ENCODE results near the gene SLC13A3. TPM values are rescaled to one million over a fixed set of nuclear protein-coding genes. Genes with fewer than 3 reads are reported as not detected.

The SLC13A3 gene
- total RNA-seq, 1 experiment from 2014 or later = 1.3 TPM

DNA sequence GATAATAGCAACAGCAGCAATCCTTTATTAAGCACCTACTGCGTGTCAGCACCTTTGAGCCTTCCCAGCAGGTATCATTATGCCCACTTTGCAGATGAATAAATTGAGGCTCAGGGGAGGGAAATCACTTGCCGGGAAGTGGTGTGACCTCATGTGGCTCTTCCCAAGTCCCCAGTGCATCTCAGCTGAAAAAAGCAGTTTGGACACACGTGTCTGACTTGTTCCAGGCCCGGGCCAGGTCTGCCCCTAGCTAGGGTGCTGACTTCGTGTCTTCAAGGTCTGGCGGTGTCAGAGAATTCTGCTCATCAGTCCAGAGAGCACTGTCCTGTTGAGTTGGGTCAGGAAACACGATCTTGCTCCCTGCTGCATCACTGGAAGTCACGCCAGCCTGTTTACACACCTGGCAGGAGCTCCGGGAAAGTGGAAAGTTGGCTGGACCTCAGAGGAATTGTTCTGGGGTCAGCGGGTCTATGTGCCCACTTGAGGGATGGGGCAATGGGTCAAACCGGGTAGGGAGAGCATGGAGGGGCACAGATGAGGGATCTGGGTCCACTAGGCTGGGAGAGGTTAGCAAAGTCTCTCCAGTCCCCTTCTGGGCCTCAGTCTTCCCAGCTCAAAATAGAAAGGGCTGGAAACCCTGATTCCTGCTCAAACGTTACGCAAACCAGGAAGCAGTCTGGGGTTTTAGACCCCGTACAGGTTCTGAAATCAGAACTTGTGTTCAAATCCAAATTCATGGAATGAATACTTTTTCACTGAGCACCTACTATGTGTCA, 10.5 kb downstream of the SLC13A3 start:
- H3K4me3 ChIP-seq (ENCODE audit: low read depth, low read length, poor library complexity, severe bottlenecking) = no peak overlapping the region
- intact Hi-C loops (cut with micrococcal nuclease; ENCODE audit: unreplicated experiment) = no loop called here
- POLR2A ChIA-PET (ENCODE audit: low non-redundant PET) = no interaction called here
- H3K27me3 ChIP-seq (replicated peaks; ENCODE audit: insufficient read depth, low read depth, low read length, poor library complexity) = no peaks in the 10 kb centered on the region
- CTCF ChIA-PET = no interaction called here
- no peak overlapping the region for H3K27ac ChIP-seq (ENCODE audit: low read depth, low read length, poor library complexity, severe bottlenecking)
- BruUV-seq (replicated peaks) = no TSS peak
- no peaks in the 10 kb centered on the region for H3K9me3 ChIP-seq (ENCODE audit: low read depth, low read length, poor library complexity, severe bottlenecking)
- TF ChIP-seq EZH2 (IDR thresholded peaks at IDR 0.05; ENCODE audit: borderline replicate concordance, low read depth, low read length, poor library complexity, severe bottlenecking) = no peak
- TF ChIP-seq, protein P1, sequence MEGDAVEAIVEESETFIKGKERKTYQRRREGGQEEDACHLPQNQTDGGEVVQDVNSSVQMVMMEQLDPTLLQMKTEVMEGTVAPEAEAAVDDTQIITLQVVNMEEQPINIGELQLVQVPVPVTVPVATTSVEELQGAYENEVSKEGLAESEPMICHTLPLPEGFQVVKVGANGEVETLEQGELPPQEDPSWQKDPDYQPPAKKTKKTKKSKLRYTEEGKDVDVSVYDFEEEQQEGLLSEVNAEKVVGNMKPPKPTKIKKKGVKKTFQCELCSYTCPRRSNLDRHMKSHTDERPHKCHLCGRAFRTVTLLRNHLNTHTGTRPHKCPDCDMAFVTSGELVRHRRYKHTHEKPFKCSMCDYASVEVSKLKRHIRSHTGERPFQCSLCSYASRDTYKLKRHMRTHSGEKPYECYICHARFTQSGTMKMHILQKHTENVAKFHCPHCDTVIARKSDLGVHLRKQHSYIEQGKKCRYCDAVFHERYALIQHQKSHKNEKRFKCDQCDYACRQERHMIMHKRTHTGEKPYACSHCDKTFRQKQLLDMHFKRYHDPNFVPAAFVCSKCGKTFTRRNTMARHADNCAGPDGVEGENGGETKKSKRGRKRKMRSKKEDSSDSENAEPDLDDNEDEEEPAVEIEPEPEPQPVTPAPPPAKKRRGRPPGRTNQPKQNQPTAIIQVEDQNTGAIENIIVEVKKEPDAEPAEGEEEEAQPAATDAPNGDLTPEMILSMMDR (conservative IDR thresholded peaks at IDR 0.05; ENCODE audit: low read depth, low read length) = no peak
- DNase-seq (ENCODE audit: low spot score) = no peak
- no peaks in the 10 kb centered on the region for H3K36me3 ChIP-seq (ENCODE audit: insufficient read depth, low read length, poor library complexity, severe bottlenecking)
- H3K4me1 ChIP-seq (ENCODE audit: insufficient read depth, low read length, poor library complexity, severe bottlenecking) = no peaks in the 10 kb centered on the region

DNA sequence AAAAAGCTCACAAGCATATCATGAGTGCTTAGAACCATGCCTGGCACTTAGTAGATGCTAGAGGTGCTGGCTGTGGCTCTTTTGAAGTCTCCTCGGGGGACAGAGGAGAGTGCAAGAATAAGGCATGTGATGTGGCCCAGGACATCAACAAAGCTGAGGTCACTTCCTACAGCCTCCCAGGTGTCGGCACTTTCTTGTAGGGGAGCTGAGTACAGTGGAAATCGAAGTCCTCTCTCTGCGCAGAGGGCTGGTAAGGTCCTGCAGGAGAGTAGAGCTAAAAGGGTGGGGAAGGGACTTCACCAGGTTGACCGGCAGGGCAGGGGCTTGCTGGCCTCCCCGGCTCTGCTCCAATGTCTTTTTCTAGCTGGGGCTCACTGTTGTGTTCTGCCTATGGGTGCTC, 11.2 kb downstream of the SLC13A3 start:
- TF ChIP-seq, protein P1 (conservative IDR thresholded peaks at IDR 0.05; ENCODE audit: low read depth, low read length) = no peak
- TF ChIP-seq EZH2 (IDR thresholded peaks at IDR 0.05; ENCODE audit: borderline replicate concordance, low read depth, low read length, poor library complexity, severe bottlenecking) = no peak
- CTCF ChIA-PET = no interaction called here
- intact Hi-C loops (cut with micrococcal nuclease; ENCODE audit: unreplicated experiment) = no loop called here
- DNase-seq (ENCODE audit: low spot score) = no peak
- H3K27ac ChIP-seq (ENCODE audit: low read depth, low read length, poor library complexity, severe bottlenecking) = no peak overlapping the region
- H3K4me3 ChIP-seq (ENCODE audit: low read depth, low read length, poor library complexity, severe bottlenecking) = no peak overlapping the region
- H3K4me1 ChIP-seq (ENCODE audit: insufficient read depth, low read length, poor library complexity, severe bottlenecking) = no peaks in the 10 kb centered on the region
- POLR2A ChIA-PET (ENCODE audit: low non-redundant PET) = no interaction called here
- H3K27me3 ChIP-seq (replicated peaks; ENCODE audit: insufficient read depth, low read depth, low read length, poor library complexity) = no peaks in the 10 kb centered on the region
- no peaks in the 10 kb centered on the region for H3K36me3 ChIP-seq (ENCODE audit: insufficient read depth, low read length, poor library complexity, severe bottlenecking)
- H3K9me3 ChIP-seq (ENCODE audit: low read depth, low read length, poor library complexity, severe bottlenecking) = no peaks in the 10 kb centered on the region
- BruUV-seq (replicated peaks) = no TSS peak

DNA sequence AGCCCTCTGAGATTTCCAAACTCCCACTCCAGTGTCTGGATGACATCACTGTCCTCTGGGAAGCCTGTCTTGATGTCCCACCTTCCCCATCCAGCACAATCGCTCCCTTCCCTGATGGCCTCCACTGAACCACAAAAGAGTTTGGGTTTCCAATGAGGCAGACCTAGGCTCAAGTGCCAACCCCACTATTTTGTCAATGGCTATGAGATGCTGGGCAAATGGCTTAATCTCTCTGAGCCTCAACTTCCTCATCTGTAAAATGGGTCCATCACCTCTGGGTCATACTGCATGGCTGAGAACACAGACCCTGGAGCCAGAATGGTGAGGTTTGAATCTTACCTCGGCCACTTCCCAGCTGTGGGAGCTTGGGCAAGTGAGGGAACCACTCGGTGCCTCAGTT, 11.7 kb downstream of the SLC13A3 start:
- BruUV-seq (replicated peaks) = no TSS peak
- CTCF ChIA-PET = no interaction called here
- Histone ChIP-seq H3K27me3 (replicated peaks; ENCODE audit: insufficient read depth, low read depth, low read length, poor library complexity) (no peaks in the 10 kb centered on the region), H3K27ac (ENCODE audit: low read depth, low read length, poor library complexity, severe bottlenecking) (no peak overlapping the region), H3K9me3 (ENCODE audit: low read depth, low read length, poor library complexity, severe bottlenecking) (no peaks in the 10 kb centered on the region), H3K4me3 (ENCODE audit: low read depth, low read length, poor library complexity, severe bottlenecking) (no peak overlapping the region), H3K4me1 (ENCODE audit: insufficient read depth, low read length, poor library complexity, severe bottlenecking) (no peaks in the 10 kb centered on the region), H3K36me3 (ENCODE audit: insufficient read depth, low read length, poor library complexity, severe bottlenecking) (no peaks in the 10 kb centered on the region)
- POLR2A ChIA-PET (ENCODE audit: low non-redundant PET) = no interaction called here
- intact Hi-C loops (cut with micrococcal nuclease; ENCODE audit: unreplicated experiment) = no loop called here
- no peak for DNase-seq (ENCODE audit: low spot score)
- TF ChIP-seq EZH2 (IDR thresholded peaks at IDR 0.05; ENCODE audit: borderline replicate concordance, low read depth, low read length, poor library complexity, severe bottlenecking) = no peak
- TF ChIP-seq, protein P1 (conservative IDR thresholded peaks at IDR 0.05; ENCODE audit: low read depth, low read length) = no peak
